GM19463 (cell line): ENCODE results near the gene ZBTB20.
A peak's percentile ranks its signal among the peaks of the same experiment; 100 is the strongest.

Experiments used
- ATAC-seq: cut with Tn5 transposase; IDR thresholded peaks from one replicate; pipeline ENCODE4 v1.9.1; 2021; ENCODE audit warnings: mild to moderate bottlenecking, moderate library complexity; ENCODE audit not compliant: unreplicated experiment

The ZBTB20 gene

GRCh38 chr3:114874522-114874971, 272.5 kb downstream of the ZBTB20 start:
- no peak for ATAC-seq

- no peak for ATAC-seq
Measured at GRCh38 chr3:114873591-114873990, 273.5 kb downstream of the ZBTB20 start.

DNA sequence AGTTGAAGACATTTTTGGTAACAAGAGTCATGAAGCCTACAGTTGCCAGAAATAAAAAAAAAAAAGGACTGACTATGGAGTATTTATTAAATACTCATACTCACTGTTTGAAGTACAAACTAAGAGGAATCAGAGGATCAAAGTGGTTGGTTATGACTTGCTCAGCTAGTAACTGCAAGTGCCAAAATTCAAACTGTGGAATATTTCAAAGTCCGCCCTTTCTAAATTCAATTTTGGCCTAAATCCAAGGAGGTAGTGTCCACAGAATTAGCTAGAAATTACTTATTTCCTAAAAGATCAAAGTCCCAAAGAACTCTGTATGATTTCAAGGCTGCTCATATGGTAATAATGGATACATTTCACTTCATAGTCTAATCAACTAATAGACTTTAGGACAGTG, 274.5 kb downstream of the ZBTB20 start:
- ATAC-seq, result no peak

DNA sequence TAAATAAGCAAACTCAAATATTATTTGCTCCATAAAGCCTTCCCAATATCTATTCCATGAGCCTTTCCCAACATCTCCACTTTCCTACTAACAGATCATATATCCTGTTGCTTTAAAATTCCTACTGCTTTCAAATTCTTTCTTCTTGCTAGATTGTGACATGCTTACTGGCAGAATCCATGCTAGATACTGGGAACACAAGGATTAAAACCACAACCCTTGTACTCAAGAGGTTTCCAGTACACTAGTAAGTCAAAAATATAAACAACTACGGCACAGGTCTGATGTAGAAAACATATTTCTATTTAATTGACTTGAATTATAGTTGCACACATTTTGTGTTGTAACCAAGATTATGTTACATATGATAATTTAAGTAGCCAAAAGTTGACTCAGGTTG, 275.0 kb downstream of the ZBTB20 start:
- no peak for ATAC-seq

- no peak for ATAC-seq
Measured at GRCh38 chr3:114867835-114868503, 279.1 kb downstream of the ZBTB20 start.

- no peak for ATAC-seq
Measured at GRCh38 chr3:114867359-114867758, 279.7 kb downstream of the ZBTB20 start.

- no peak for ATAC-seq
Measured at GRCh38 chr3:114866430-114866829, 280.7 kb downstream of the ZBTB20 start.

DNA sequence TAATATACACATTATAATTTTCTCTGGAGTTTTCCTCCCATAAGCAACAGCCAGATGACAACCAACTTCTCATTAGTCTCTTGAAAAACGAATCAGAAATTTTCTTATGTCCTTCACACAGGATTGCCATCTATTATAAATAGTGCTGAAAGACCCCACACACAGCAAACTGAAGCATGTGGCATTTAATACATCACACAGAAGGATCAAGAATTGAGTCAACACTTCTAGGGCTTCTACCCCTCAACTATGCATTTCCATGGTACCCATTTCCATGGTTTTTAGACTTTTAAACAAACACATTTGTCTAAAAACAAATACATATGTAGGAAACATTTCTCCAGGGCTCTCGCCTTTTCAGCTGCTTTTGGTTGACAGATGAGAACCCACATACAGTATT, 282.1 kb downstream of the ZBTB20 start:
- no peak for ATAC-seq

GRCh38 chr3:114863848-114864247, 283.2 kb downstream of the ZBTB20 start:
- ATAC-seq, result no peak

DNA sequence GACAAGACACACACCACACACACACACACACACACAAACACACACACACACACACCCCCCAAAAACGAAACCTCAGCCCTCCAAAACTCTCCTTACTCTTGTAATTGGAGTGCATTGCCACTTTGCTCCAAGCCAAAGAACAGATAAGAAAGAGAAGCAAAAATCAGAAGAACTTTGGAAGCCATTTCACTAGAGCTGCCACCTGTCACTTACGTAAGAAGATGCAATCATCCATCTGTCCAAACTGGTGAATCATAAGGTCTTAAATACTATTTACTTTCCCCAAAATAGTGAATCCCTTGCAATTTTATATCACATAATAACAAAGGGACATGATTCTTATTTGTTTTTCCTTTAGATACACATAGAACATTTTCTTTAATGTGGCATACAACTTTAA, 285.4 kb downstream of the ZBTB20 start:
- ATAC-seq, result no peak

- ATAC-seq, result no peak
Measured at GRCh38 chr3:114860531-114860930, 286.6 kb downstream of the ZBTB20 start.

- ATAC-seq, result no peak
Measured at GRCh38 chr3:114858329-114858728, 288.8 kb downstream of the ZBTB20 start.

DNA sequence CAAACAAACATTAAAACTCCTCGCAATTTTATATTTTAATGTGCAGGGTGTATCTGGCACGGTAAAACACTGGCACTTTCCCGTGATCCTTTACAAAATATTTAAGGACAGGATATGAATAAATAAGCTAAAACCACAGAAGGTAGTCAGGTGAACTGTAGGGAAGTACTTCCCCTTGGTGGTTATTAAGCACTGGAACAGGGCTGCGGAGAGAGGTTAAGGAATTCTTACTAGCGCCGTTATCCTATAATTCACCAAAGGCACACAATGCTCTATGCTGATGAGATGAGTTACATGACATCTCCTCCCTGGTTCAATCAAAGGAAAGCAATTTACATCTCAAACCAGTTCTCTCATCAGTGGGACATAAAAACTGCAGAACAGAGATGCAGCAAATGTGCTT, 289.8 kb downstream of the ZBTB20 start:
- ATAC-seq, result no peak

GRCh38 chr3:114856835-114857234, 290.3 kb downstream of the ZBTB20 start:
- ATAC-seq, result no peak

- ATAC-seq, result peak; percentile 61
Measured at GRCh38 chr3:114855839-114856238, 291.2 kb downstream of the ZBTB20 start.

DNA sequence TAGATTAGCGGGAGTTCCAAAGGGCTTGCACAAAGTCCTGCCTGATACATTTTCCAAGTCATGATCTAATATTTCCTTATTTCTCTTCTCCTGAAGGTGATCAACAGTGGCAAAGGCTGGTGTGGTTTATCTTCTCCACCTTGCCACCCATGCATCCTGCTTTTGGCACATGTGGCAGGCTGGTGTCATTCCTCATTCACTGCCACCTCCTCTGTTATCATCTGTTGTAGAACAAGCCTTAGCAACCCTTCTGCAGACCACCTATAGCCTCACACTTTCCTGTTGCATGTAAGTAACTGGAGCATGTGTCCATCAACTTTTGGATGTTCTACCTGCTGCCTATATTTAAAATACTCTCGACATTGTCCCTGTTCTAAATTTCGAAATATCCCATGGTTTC, 294.1 kb downstream of the ZBTB20 start:
- ATAC-seq, result no peak

- no peak for ATAC-seq
Measured at GRCh38 chr3:114850898-114851297, 296.2 kb downstream of the ZBTB20 start.

- no peak for ATAC-seq
Measured at GRCh38 chr3:114848643-114849350, 298.3 kb downstream of the ZBTB20 start.

DNA sequence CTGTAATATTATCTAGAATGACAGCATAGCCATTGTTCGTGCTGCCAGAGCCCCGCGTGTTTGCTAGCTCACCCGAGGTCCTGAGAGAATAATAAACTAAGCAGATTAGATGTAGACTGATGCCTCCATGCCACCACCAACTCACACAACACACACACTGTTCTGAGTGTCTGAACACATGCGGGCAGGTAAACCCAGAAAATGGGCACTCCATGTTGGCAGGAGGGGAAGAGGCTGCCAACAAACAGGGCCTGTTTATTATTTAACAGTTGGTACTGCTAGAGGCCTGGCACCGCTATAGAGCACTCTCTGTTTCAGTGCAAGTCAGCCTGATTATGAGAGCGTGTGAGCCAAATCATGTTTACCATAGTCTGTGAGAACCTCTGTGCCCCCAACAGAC, 299.0 kb downstream of the ZBTB20 start:
- no peak for ATAC-seq

GRCh38 chr3:114847564-114847963, 299.5 kb downstream of the ZBTB20 start:
- no peak for ATAC-seq

- no peak for ATAC-seq
Measured at GRCh38 chr3:114846779-114847178, 300.3 kb downstream of the ZBTB20 start.

GRCh38 chr3:114846252-114846651, 300.8 kb downstream of the ZBTB20 start:
- ATAC-seq, result no peak

DNA sequence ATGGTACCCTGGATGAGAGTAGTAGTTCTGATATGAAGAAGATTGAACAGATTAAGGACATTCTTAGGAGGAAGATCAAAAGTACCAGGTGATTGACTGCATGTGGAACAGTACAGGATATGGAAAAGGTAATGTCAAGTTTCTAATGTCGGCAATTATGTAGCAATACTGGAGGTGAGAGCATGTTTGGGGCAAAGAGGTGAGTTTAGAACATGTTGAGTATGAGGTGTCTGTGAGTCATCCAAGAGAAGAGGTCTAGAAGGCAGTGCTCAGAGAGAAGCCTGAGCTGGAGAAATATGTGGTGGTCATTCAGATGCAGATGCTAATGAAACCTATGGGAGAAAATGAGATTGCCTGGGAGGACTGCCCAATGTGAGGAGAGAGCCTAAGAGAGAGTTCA, 305.6 kb downstream of the ZBTB20 start:
- no peak for ATAC-seq
